Midbrain (tissue), 1 donor: ENCODE results near the gene PHKB.

ENCODE experiments used
- DNase-seq: peaks from one replicate; lab custom pipeline; 2025; lab: John Stamatoyannopoulos, UW

Gene PHKB

GRCh38 chr16:47687694-47688093 lies 226.6 kb downstream of the PHKB start:
- no peak for DNase-seq

DNA sequence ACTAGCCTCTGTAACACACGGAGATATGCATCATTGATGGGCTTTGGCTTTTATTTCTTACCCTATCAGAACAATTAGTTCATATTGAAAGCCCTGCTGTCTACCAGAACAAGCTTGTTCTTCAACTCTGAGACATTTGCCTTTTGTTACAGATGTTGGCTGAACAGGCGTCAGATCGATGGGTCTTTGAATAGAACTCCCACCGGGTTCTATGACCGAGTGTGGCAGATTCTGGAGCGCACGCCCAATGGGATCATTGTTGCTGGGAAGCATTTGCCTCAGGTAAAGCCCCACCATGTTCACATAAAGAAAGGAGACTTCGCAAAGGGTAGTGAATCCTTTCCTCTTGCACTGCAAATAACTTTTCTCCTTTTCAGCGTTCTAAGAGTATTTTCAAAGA lies 232.1 kb downstream of the PHKB start:
- no peak for DNase-seq

GRCh38 chr16:47694543-47694942 lies 233.4 kb downstream of the PHKB start:
- DNase-seq = no peak

DNA sequence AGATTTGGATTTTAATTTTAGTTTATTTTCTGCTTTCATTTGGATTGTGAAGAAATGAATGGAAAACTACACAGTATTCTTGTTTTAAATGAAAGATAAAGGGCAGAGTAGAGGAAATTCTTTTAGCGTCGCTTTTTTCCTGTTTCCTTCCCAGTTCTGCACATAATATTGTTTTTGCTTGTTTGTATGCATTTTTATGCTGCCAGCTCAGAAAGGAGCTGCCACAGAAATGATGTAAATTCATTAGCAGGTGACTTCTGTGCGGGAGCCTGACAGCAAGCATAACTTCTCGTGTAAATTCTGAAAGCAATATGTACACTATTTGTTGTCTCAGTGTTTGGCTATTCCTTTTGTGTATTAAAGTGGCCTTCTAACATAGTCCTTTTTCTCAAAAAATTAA lies 234.6 kb downstream of the PHKB start:
- DNase-seq = no peak

- no peak for DNase-seq
Observed at GRCh38 chr16:47697826-47698225, 236.7 kb downstream of the PHKB start.

- DNase-seq = no peak
Observed at GRCh38 chr16:47699106-47699505, 238.0 kb downstream of the PHKB start.

DNA sequence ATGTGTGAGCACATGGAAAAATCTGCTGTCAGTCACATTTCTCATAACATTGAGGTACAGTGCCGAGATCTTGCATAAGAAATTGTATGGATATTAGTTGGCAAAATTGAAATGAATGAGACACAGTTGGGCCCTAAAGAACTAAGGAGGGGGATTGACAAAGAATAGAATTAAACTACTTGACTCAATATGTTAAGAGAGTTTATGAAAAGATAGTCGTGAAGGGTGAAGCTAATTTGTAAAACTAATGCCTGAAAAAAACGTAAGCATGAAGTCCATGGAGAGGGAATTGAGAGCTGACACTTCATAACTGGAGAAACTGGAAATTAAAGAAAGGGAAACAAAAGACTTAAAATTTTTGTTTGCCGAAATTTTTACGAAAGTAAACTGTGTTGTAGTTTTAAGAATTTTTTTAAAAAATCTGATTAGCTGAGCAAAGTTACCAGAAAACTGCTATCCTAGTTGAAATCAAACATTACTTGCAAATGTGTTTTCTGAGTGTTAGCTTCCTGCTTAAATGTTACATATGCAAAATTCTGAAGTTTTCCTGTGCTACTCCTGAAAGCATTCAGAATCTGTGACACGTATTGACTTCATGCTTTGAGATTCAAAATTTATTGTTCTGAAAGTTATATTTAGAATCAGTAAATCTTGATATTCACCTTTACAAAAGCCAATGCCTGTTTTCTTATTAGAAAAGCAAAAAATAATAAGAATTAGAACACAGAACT lies 239.9 kb downstream of the PHKB start:
- DNase-seq = no peak

DNA sequence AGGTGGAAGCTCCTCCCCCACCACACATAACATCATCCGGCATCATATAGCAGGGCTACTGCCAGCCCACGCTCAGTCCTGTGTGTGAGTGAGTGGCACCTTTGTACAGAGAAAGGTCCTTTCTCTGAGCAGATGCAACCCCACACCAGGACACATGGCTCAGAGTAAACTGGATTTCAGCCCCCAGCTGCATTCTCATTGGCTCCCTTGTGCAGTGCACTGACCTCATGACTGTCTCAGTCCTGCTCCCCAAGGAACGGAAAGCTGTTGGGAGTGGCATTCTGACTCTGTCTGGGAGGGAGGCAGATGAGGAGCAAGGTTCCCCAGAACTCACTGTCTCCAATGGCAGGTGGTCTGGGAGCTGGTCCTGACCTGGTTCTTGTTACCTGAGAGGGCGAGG lies 244.1 kb downstream of the PHKB start:
- no peak for DNase-seq

DNA sequence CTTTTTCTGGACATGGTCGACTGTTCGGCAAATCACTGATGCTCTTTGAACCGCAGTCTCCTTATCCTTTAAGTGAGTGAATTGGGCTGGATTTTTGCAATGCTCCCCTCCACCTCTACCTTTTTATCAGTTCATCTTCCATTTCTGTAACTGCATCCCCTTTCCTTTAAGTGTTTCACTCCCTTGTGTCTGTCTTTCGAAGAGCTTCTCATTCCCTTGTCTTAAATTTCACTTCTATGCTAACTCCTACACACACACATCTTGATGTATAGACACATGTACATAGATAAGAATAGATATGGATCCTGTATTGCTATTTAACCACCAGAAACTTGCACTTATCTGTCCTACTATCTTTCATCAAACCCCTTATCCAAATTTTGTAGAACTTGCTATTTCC lies 250.7 kb downstream of the PHKB start:
- DNase-seq = no peak

DNA sequence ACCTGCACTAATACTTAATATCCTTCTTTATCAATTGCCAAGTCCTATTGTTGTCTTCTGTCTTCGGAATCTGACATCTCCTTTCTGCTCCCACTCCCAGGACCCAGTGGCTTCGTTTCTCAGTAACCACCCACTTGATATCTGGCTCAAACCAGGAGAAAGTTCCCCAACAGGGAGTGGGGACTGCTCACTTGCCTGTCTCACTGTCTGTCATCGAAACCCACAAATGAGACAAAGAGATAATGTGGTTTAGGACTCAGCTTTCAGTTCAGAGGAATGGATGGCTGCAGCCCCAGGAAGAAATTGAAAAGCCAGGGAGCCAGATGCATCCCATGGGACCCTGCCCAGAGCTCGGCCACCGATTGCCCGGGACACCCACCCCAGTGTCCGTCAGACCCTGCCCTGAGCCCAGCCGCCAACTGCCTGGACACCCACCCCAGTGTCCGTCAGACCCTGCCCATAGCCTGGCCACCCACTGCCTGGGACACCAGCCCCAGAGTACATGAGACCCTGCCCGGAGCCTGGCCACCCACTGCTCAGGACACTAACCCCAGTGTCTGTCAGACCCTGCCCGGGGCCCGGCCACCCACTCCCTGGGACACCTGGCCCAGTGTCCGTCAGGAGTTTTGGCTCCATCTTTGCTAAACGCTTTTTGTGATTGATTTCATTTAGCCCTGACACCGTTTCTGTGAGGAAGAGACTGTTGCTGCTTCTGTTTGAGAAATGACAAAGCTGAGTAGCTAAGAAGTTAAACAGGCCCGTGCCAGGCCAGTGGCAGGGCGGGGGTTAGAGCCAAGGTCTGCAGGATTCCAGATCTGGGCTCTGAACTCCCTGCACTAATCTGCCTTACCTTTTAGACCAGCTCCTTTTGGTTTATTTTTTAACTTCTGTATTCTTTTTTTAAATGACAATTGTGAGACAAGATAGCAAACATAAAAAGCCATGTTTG lies 251.4 kb downstream of the PHKB start:
- no peak for DNase-seq

GRCh38 chr16:47713225-47713595 lies 252.1 kb downstream of the PHKB start:
- DNase-seq = no peak

- DNase-seq = no peak
Observed at GRCh38 chr16:47715442-47716083, 254.4 kb downstream of the PHKB start.

- no peak for DNase-seq
Observed at GRCh38 chr16:47716571-47716970, 255.4 kb downstream of the PHKB start.

DNA sequence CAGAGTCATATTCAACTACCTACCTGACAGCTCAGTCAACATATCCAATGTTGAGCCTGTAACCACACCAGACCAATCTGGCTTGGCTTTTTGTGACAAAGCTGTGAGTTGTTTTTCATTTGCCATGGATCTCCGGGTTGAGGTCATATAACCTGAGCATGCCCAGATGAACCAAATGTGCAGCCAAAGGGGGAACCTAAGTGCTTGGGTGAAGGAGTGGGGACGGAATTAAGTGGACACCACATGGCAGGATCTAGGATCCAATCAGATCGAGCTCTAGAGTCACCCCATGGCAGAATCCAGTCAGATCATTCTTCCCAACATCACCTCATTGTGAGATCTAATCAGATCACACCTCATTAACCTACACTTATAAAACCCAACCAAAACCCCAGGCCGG lies 258.6 kb downstream of the PHKB start:
- DNase-seq = no peak

GRCh38 chr16:47721006-47721637 lies 260.0 kb downstream of the PHKB start:
- DNase-seq = no peak

DNA sequence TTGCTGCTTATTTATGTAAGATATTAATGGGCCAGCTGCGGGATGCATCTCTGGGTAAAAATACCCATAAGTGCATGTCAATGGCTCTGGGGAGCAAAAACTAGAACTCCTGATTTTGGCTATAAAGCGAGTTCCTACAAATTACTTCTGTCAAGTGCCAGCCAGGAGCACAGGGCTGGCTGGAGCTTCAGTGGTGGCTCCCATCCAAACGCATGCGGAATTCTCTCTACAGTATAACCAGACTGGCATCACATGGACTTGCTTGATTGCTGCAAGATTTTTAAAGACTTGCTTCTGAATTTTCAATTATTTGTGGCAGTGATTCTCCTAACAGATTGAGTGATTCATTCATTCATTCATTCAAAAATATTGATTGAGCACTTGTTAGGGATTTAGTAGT lies 260.9 kb downstream of the PHKB start:
- DNase-seq = no peak

DNA sequence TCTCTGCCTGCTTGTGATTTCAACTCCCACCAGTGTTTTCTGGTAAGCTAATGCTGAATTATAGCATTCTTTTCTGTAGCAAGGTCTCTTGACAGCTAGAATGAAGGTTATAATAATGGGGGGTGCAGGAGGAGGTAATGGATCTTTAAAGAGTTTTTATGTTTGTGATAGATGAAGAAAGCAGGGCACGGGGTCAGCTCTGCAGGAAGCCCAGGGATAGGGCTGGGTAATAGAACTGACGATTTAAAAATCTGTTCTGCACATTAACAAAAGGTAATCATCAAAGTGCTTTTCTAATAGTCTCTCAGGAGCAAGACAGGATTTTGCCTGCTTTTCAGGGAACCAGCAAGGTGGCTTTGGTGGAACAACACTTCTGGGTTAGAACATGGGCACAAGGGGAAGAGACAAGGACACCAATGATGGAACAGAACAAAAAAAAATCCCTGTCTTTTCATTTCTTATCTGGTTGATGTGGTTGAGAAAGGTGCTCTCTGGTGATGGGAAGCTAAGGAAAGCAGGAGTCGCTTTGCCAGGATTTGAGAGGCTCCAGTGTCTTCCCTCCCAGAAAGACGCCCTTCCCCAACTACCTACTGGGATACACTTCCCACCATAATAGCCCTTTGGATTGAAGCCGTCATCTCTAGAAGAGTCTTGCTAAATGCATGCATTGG lies 263.1 kb downstream of the PHKB start:
- no peak for DNase-seq

DNA sequence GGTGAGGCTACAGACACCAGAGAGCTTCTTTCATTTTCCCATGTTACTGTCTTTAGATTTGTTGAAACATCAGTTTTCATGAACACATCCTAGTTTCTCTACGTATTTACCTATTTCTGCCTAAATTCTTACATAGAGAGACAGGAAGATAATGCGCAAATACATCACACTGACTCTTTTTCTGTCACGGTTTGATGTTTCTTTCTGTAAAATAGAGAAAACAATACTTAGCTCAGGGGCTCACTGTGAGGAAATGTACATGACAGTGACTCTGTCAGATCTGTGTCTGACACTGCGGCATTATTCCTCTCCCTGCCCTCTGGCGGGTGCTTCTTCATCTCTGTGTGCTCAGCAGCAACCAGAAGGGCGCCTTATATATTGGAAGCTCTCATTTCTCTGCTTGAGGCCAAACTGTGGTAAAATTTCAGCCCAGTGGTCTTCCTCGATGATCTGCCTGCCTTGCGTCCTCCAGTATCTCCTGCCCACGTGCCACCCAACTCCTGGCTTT lies 264.1 kb downstream of the PHKB start:
- DNase-seq = no peak

DNA sequence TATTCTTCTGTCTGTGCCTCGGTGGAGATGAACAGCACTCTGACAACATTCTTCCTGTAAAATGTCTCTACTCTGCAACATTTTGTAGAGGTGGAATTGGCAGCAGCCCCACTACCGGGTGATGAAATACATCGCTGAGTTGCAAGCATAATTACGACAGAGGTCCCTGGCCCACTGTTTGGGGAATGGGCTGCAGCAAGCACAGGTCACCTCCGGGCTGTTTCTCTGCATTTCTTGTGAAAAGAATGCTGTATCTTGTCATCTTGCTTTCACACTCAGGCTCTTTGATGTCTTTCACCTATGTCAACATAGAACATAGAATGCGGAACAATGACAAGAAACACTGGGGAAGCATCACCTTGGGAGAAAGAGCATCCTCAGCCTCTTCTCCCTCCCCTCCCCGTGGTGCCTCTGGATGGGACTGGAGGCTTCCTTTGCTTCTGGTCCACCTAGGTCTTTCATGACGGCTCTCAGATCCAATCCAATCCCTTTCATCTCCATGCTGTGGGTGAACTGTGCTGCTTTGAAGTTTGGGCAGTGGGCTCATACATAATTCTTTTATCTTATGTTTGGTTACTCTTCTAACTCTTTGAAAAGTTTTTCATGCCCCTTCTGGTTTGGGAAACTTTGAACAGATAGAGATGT lies 265.0 kb downstream of the PHKB start:
- no peak for DNase-seq

DNA sequence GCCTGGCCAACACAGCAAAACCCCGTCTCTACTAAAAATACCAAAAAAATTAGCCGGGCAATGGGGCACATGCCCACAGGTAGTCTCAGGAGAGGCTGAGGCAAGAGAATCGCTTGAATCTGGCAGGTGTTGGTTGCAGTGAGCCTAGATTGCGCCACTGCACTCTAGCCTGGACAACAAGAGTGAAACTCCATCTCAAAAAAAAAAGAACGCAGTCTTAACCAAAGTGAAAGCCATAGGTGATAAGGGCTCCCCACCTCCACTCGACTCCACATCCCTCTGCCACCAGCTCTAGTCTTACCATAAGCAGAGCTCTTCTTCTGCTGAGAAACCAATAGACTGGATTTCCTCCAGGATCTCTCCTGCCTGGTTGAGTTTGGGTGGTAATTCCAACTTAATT lies 266.0 kb downstream of the PHKB start:
- no peak for DNase-seq

GRCh38 chr16:47728205-47728604 lies 267.1 kb downstream of the PHKB start:
- no peak for DNase-seq
